ENCODE results near the gene B4GALT1. TPM values are rescaled to one million over a fixed set of nuclear protein-coding genes. Genes with fewer than 3 reads are reported as not detected.

The B4GALT1 gene
- total and polyA plus RNA-seq, 2 of the 8 experiments (the other 6 are each of a cell fraction or from before 2014, with no cell fraction given), result 12.8 to 18.2 TPM

DNA sequence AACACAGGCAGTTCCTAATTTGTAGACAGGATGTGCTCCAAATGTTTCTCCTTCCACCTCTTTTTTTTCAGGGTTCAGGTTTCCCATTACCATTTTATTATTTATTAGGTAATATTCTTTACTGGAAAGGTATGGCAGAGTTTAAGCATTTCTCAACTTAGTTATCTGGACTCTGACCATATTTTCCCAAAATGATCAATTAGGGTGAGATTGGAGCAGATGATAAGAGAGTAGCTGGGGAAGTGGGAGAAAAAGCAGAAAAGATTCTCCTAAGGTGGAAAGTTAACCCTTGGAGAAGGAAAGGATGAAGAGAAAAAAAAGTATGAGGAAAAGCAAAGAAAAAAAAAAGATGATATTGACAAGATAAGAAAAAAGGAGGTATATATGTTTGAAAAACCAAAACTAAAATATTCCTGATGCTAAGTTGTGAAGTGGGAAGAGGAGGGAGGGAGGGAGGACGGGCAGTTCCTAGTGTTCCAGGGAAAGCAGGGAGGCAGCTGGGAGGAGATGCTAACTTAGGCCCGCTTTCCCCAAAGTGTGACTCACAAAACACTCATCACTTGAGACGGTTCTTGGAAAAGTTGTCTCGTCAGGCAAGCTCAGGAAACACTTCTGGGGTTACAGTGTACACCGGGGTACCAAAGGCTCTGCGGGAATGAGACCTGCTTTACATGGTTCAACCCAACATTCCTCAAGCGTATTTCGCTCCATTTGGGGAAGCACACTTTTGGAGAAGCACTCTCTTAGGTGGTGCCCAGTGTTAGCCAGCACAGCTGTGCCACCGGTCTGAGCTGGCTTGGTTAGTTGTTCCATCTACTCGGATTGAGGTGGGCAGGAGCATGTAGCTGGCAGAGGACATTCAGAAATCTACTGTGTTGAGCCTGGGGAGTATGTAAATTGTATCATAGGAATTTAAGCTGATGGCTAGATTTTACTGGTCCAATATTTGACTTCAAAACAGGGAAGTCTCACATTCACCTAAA lies 35.1 kb downstream of the B4GALT1 start (continued):
- TF ChIP-seq TAF1 (IDR thresholded peaks at IDR 0.05; ENCODE audit: low read depth, low read length), result no peak
- no peak for TF ChIP-seq NANOG (IDR thresholded peaks at IDR 0.05; ENCODE audit: insufficient read depth, low read depth, low read length, poor library complexity, severe bottlenecking)
- no peak for TF ChIP-seq SAP30 (IDR thresholded peaks at IDR 0.05; ENCODE audit: insufficient read depth, insufficient replicate concordance, low read length)
- no peak for TF ChIP-seq POU5F1 (IDR thresholded peaks at IDR 0.05; ENCODE audit: low read depth, low read length)
- TF ChIP-seq ASH2L (IDR thresholded peaks at IDR 0.05; ENCODE audit: low read length), result no peak
- TF ChIP-seq TCF12 (IDR thresholded peaks at IDR 0.05; ENCODE audit: low read depth, low read length), result no peak
- no peak for TF ChIP-seq CHD2 (IDR thresholded peaks at IDR 0.05; ENCODE audit: low read length)
- TF ChIP-seq, protein P1, sequence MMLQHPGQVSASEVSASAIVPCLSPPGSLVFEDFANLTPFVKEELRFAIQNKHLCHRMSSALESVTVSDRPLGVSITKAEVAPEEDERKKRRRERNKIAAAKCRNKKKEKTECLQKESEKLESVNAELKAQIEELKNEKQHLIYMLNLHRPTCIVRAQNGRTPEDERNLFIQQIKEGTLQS (IDR thresholded peaks at IDR 0.05; ENCODE audit: insufficient read depth, low read depth, low read length), result no peak
